Astrocyte (in vitro differentiated cells and primary cell): Measurements from ENCODE around the gene SLC12A5. TPM values are rescaled to one million over a fixed set of nuclear protein-coding genes. Genes with fewer than 3 reads are reported as not detected.

ENCODE experiments used
- DNase-seq: peaks from one replicate; pipeline ENCODE4 v3.0.0-alpha.2; 2010; ENCODE audit warnings: low read depth
- FAIRE-seq: peaks from 2 replicates; lab custom pipeline; 2011; peaks lifted over from hg19 to GRCh38; lab: Jason Lieb, UNC
- H2AFZ ChIP-seq: 2 replicates; pipeline ENCODE4 v1.6.0; 2012; ENCODE audit warnings: low read depth, low read length, inconsistent platforms
- H3K27ac ChIP-seq: 2 replicates; pipeline ENCODE4 v1.5.1; 2011; ENCODE audit warnings: low read depth, low read length, inconsistent platforms
- H3K27me3 ChIP-seq: 2 replicates; pipeline ENCODE4 v1.6.0; 2011; ENCODE audit warnings: low read length, inconsistent platforms; ENCODE audit not compliant: insufficient read depth
- H3K36me3 ChIP-seq: 2 replicates; pipeline ENCODE4 v1.5.1; 2011; ENCODE audit warnings: low read length, inconsistent platforms; ENCODE audit not compliant: insufficient read depth
- H3K4me1 ChIP-seq: 2 replicates; pipeline ENCODE4 v1.5.1; 2011; ENCODE audit warnings: low read length, inconsistent platforms; ENCODE audit not compliant: insufficient read depth
- H3K4me2 ChIP-seq: 2 replicates; pipeline ENCODE4 v1.6.0; 2012; ENCODE audit warnings: low read length, inconsistent platforms
- H3K4me3 ChIP-seq: 2 replicates; pipeline ENCODE4 v1.5.1; 2011; ENCODE audit warnings: low read depth, mild to moderate bottlenecking, low read length, inconsistent platforms; ENCODE audit not compliant: insufficient read depth
- H3K79me2 ChIP-seq: 2 replicates; pipeline ENCODE4 v1.6.0; 2012; ENCODE audit warnings: mild to moderate bottlenecking, low read length, inconsistent platforms; ENCODE audit not compliant: insufficient read depth
- H3K9ac ChIP-seq: 2 replicates; pipeline ENCODE4 v1.6.0; 2012; ENCODE audit warnings: mild to moderate bottlenecking, low read length, inconsistent platforms
- H3K9me3 ChIP-seq: 2 replicates; pipeline ENCODE4 v1.5.1; 2012; ENCODE audit warnings: low read depth, mild to moderate bottlenecking, low read length, inconsistent platforms; ENCODE audit not compliant: insufficient read depth
- H4K20me1 ChIP-seq: 2 replicates; pipeline ENCODE4 v1.6.0; 2012; ENCODE audit warnings: low read length, inconsistent platforms; ENCODE audit not compliant: insufficient read depth
- H3K27ac Mint-ChIP-seq: one replicate; pipeline ENCODE4 v1.8.0; 2021; ENCODE audit warnings: mild to moderate bottlenecking, mixed read lengths; ENCODE audit not compliant: unreplicated experiment
- H3K27me3 Mint-ChIP-seq: one replicate; pipeline ENCODE4 v1.8.0; 2021; ENCODE audit warnings: low read depth, mixed read lengths; ENCODE audit not compliant: unreplicated experiment
- H3K36me3 Mint-ChIP-seq: one replicate; pipeline ENCODE4 v1.8.0; 2021; ENCODE audit warnings: low read depth, mixed read lengths; ENCODE audit not compliant: unreplicated experiment
- H3K4me1 Mint-ChIP-seq: one replicate; pipeline ENCODE4 v1.8.0; 2021; ENCODE audit warnings: low read depth, mixed read lengths; ENCODE audit not compliant: unreplicated experiment
- H3K4me3 Mint-ChIP-seq: one replicate; pipeline ENCODE4 v1.8.0; 2021; ENCODE audit warnings: mild to moderate bottlenecking, moderate library complexity, mixed read lengths; ENCODE audit not compliant: unreplicated experiment
- H3K9me3 Mint-ChIP-seq: one replicate; pipeline ENCODE4 v1.8.0; 2021; ENCODE audit warnings: mild to moderate bottlenecking, mixed read lengths; ENCODE audit not compliant: unreplicated experiment
- EZH2 ChIP-seq: IDR thresholded peaks from 2 replicates; pipeline ENCODE4 v1.6.1; 2012; ENCODE audit warnings: mild to moderate bottlenecking, low read length, inconsistent platforms; ENCODE audit not compliant: insufficient read depth
- total RNA-seq: library from RNA; stranded (reverse); gene quantifications from 2 replicates; pipeline ENCODE4 v1.2.1, GENCODE V29; 2021
- TF ChIP-seq, protein P1 (sequence below): IDR thresholded peaks from 2 replicates; pipeline ENCODE4 v1.5.1; 2011; ENCODE audit warnings: low read depth, mild to moderate bottlenecking, inconsistent platforms, low read length, moderate library complexity; ENCODE audit not compliant: insufficient read depth

Gene SLC12A5
- total RNA-seq, 1 donor from 2014 or later: 14.6 TPM

DNA sequence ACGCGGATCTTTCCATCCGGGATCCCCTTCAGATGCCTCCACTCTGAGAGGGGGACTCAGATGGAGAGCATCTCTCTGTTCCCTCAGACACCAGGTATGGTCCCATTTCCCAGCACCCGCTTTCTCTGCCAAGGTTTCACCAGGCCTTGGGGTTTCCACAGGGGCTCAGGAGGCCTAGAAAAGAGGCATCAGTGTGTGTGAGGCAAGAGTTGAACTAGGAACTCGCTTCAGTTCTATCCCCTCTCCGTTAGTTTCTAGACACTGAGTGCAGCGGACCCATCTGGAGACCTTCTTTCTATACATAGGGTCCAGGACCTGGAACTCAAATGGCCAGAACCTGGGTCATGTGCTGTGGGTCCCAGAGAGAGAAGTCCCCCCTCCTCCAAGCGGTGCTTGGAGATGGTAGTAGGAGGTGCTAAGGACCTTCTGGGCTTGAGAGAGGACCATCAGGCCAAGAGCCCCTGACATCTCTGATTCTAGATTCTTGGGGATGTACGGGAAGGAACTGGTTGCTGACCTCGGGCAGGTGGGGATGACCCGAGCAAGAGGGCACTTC is 2.1 kb downstream of the SLC12A5 start:
- Histone ChIP-seq H3K4me3 (no peak overlapping the region), H3K9ac (no peak overlapping the region), H3K36me3 (no peaks in the 10 kb centered on the region), H3K4me2 (no peak overlapping the region), H3K27me3 (peaks cover 59% of the 10 kb centered on the region), H2AFZ (no peak overlapping the region), H3K9me3 (no peaks in the 10 kb centered on the region), H4K20me1 (no peaks in the 10 kb centered on the region), H3K79me2 (no peaks in the 10 kb centered on the region), H3K27ac (no peak overlapping the region), H3K4me1 (no peaks in the 10 kb centered on the region)
- Mint-ChIP-seq H3K4me3 (no peak overlapping the region), H3K4me1 (no peaks in the 10 kb centered on the region), H3K27ac (no peak overlapping the region), H3K27me3 (peaks cover 83% of the 10 kb centered on the region), H3K36me3 (peaks cover 6% of the 10 kb centered on the region), H3K9me3 (peaks cover 9% of the 10 kb centered on the region)
- DNase-seq (no peak), FAIRE-seq (no peak)
- no peak for TF ChIP-seq EZH2
- TF ChIP-seq, protein P1, sequence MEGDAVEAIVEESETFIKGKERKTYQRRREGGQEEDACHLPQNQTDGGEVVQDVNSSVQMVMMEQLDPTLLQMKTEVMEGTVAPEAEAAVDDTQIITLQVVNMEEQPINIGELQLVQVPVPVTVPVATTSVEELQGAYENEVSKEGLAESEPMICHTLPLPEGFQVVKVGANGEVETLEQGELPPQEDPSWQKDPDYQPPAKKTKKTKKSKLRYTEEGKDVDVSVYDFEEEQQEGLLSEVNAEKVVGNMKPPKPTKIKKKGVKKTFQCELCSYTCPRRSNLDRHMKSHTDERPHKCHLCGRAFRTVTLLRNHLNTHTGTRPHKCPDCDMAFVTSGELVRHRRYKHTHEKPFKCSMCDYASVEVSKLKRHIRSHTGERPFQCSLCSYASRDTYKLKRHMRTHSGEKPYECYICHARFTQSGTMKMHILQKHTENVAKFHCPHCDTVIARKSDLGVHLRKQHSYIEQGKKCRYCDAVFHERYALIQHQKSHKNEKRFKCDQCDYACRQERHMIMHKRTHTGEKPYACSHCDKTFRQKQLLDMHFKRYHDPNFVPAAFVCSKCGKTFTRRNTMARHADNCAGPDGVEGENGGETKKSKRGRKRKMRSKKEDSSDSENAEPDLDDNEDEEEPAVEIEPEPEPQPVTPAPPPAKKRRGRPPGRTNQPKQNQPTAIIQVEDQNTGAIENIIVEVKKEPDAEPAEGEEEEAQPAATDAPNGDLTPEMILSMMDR: no peak

DNA sequence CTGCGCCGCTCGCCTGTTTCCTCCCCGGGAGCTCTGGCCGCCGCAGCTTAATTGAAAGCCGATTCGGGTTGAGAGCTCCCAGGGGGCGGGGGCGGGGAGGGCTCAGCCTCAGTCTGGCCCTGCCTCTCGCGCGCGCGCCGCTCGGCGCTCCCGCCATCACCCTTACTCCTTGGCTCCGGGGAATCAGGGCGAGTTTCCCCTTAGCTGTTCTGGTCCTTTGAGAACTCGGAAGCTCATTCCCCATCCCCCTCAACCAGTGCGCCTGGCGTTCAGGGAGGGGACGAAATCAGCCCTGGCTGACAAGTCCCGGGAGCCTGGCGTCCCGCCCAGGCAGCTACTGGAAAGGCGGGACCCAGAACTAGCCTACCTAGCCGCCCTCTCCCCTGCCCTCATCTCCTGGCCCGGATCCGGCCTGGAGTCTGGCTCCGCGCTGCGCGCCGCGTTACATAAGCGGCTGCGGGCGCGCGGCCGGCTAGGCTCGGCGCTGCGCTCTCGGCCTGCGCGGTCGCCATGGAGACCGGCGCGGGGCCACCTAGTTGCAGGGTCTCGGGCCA is 2.8 kb downstream of the SLC12A5 start:
- peaks cover 61% of the 10 kb centered on the region for H3K27me3 ChIP-seq

More for the DNA sequence above, 2.8 kb downstream of the SLC12A5 start:
- H3K36me3 ChIP-seq: no peaks in the 10 kb centered on the region
- no peaks in the 10 kb centered on the region for H3K79me2 ChIP-seq
- Mint-ChIP-seq H3K27ac (no peak overlapping the region), H3K27me3 (peaks cover 85% of the 10 kb centered on the region), H3K4me1 (no peaks in the 10 kb centered on the region), H3K36me3 (peaks cover 8% of the 10 kb centered on the region), H3K9me3 (peaks cover 9% of the 10 kb centered on the region), H3K4me3 (peak overlapping the region; percentile 67)
- H3K27ac ChIP-seq: no peak overlapping the region
- FAIRE-seq: no peak
- H3K4me3 ChIP-seq: no peak overlapping the region
- peak; percentile 78 for TF ChIP-seq EZH2
- TF ChIP-seq, protein P1: no peak
- no peaks in the 10 kb centered on the region for H3K4me1 ChIP-seq
- H3K4me2 ChIP-seq: peak overlapping the region; percentile 52
- H3K9ac ChIP-seq: no peak overlapping the region
- no peaks in the 10 kb centered on the region for H3K9me3 ChIP-seq
- DNase-seq: no peak
- H4K20me1 ChIP-seq: no peaks in the 10 kb centered on the region
- peak overlapping the region; percentile 34 for H2AFZ ChIP-seq
